HG03457 (cell line): ENCODE data around the gene SLIT3.

Experiments used
- ATAC-seq: cut with Tn5 transposase; IDR thresholded peaks from one replicate; pipeline ENCODE4 v1.9.1; 2021; ENCODE audit warnings: moderate number of reproducible peaks; ENCODE audit not compliant: unreplicated experiment

SLIT3 gene

DNA sequence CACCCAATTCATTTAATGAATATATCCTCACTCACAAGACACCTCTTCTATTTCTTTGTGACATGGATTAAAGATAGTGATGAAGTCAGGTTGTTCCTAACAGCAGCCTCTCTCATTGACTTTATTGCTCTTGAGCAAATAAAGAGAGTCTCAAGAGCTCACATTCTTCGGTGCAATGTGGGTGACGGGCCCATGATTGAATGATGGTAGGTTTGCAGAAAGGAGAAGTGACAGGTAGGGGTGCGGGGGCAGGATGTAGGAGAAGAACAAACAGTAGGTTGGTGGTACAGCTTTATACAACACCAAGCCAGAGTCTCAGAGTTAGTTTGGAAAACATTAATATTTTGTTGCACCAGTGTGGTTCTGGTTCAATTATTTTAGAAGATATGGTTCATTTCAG lies 122.2 kb downstream of the SLIT3 start:
- ATAC-seq, result no peak

GRCh38 chr5:169178274-169178673 lies 122.7 kb downstream of the SLIT3 start:
- ATAC-seq, result no peak

GRCh38 chr5:169176709-169177694 lies 123.9 kb downstream of the SLIT3 start:
- ATAC-seq, result no peak

DNA sequence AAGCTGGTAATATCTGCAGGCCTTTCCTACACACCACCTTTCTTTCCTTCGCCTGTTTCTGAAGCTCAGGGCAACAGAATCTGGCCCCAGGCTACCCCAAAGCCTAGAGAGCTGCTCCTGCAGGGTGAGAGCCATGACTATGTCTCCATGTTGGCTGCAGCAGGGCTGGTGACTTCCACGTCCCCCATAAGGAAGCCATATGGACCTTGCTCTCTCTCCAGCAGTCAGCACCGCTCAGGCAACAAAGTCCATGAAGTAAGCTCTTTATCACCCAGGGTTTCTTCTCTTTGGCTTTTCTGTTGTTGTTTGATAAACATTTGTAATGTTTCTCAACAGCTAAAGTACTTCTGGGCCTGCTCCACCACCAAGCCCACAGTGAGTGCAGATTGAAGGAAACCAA lies 125.2 kb downstream of the SLIT3 start:
- ATAC-seq, result no peak

- ATAC-seq, result no peak
Measured at GRCh38 chr5:169174923-169175322, 126.0 kb downstream of the SLIT3 start.

DNA sequence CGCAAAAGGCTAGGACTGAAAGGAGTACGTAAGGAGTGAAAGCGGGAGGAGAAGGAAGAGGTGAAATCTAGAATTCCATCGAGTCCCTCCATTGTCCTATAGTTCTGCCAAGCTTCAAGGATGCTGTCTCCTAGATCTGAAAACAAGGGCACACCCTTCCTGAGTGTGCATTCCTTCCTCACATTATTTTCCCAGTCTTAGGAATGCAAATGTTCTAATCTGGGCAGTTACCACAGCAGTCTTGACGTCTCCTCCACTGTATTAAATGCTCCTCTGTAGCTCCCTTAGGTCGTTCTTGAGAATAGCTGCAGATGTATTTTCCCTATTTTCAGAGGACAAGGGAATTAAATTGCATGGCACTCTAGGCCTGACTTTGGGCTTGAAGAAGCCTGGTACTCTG lies 127.6 kb downstream of the SLIT3 start:
- ATAC-seq, result no peak

DNA sequence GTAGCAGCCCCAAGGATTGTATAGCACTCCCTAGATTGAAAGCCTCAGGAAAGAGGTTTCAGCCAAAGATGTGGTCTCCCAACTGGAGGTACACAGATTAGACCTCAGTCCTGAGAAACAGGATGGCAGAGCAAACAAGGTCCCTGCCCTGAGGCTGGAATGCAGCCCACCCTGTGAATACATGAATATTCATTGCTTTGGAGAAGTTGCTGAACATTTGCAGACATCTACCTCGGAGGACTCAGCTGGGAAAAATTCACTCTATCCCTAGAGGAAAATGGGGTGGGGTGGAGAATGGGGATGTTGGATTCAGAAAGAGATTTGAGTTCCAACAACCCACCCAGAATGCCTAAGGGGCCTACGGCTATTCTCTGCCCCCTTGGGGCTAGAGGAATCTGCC lies 129.4 kb downstream of the SLIT3 start:
- ATAC-seq, result no peak

DNA sequence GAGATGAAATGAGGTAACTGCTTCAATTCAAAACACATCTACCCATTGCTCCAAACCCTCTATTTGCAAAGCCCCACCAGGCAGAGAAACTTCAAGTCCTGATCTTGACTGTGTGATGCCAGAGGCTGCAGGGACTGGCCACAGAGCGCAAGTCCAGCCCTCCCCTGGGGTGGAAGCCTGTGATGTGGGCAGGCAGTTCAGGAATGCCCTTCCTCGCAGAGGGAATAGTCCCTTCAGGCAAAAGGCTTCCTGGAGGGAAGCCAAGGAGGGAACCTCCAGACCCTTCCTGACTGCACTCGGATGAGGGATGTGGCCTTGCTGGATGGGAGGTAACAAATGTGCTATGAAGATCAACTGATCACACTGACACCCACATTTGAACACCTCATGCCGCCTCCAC lies 131.2 kb downstream of the SLIT3 start:
- no peak for ATAC-seq

DNA sequence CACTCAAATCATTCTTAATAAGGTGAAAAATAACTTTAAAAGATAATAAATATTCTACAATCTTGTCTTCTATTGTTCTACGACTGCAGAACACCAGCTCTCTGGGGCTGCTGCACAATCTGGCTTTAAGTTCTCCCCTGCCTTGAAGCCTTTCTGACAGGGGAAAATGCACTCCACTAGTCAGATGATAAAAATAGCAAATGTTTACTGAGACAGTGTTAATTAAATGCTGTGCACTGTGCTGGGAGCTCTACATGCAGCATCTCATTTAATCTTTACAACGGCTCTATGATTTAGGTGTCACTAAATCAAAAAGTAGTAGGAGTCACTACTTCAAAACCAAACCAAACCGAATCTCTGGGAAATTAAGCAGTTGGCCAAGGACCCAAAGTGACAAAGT lies 132.7 kb downstream of the SLIT3 start:
- no peak for ATAC-seq

GRCh38 chr5:169166078-169166477 lies 134.9 kb downstream of the SLIT3 start:
- ATAC-seq, result no peak

DNA sequence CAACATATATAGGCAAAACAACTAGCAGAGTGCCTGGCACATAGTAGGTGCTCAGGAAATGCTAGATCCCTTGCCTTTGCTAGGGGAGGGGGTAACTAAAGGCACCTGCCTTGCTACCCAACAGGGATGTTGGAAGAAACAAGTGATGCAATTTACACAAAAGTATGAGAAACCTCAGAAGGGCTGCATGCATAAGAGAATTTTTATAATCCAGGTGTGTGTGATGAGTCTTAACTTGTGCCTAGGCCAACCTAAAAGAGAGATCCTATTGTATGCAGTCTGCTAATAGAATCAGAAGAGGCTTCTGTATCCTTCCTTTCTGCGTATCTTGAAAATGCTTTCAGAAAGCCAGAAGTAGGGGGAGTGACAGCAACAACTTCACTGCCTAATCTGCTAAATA lies 135.9 kb downstream of the SLIT3 start:
- no peak for ATAC-seq

- no peak for ATAC-seq
Measured at GRCh38 chr5:169164481-169164925, 136.4 kb downstream of the SLIT3 start.

DNA sequence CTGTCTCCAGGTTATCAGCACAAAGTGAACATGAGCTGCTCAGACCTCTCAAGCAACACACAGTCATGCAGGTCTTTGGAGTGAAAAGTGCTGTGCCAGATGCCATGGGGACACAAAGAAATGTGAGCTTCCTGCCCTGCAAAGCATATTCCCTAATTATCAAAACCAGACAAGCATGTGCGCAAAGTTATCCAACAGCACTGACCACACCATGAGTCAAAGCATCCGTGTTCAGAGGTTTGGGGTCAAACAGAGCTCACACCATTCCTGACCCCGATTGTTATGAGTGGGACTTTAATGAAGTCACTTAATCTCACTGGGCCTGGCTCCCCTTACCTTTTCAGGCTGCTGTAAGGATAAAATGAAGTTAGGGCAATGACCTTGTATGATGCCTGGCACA lies 138.5 kb downstream of the SLIT3 start:
- ATAC-seq, result no peak

- no peak for ATAC-seq
Measured at GRCh38 chr5:169161022-169161680, 139.8 kb downstream of the SLIT3 start.

GRCh38 chr5:169160405-169160901 lies 140.5 kb downstream of the SLIT3 start:
- no peak for ATAC-seq

DNA sequence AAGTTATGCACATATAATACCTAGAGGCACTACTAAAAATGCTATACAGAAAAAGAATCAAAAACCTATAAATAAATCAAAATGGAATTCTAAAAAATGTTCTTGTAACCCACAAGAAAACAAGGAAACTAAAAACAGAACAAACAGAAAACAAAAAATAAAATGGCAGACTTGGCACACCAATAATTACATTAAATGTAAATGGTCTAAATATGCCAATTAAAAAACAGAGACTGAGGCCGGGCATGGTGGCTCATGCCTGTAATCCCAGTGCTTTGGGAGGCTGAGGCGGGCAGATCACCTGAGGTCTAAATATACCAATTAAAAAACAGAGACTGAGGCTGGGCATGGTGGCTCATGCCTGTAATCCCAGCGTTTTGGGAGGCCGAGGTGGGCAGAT lies 142.2 kb downstream of the SLIT3 start:
- no peak for ATAC-seq

DNA sequence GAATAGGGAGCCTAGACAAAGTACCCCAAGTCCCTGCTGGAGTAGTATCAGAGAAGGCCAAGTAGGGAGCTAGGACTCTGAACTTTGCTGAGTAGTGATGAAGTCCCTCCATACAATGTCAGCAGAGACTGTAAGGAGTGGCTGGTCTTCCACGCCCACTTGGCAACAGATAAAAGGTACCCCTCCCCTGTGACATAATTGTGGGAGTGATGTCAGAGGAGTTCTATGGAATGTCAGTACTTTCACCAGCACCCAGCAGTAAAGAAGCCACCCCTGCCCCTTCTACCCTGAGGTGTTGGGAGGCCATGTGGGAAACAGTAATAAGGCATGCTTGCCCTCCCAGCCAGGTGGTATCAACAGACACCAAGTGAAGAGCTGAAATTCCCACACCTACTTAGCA lies 143.9 kb downstream of the SLIT3 start:
- ATAC-seq, result no peak

- no peak for ATAC-seq
Measured at GRCh38 chr5:169154679-169155078, 146.3 kb downstream of the SLIT3 start.

GRCh38 chr5:169153405-169153804 lies 147.5 kb downstream of the SLIT3 start:
- no peak for ATAC-seq

- ATAC-seq, result no peak
Measured at GRCh38 chr5:169152946-169153345, 148.0 kb downstream of the SLIT3 start.

GRCh38 chr5:169152453-169152852 lies 148.5 kb downstream of the SLIT3 start:
- no peak for ATAC-seq
